B cell (primary cell): Measurements from ENCODE around the gene ISLR. TPM values are rescaled to one million over a fixed set of nuclear protein-coding genes. Genes with fewer than 3 reads are reported as not detected.

ENCODE experiments used
- ATAC-seq: fragments of 200-7000 bp; cut with Tn5 transposase; one replicate; pipeline ENCODE4 v1.10.0; 2021; ENCODE audit warnings: low read depth, mild to moderate bottlenecking, moderate number of reproducible peaks, moderate library complexity
- CTCF ChIA-PET: fragments of 350-600 bp; sonication (Branson Sonifier 250); formaldehyde crosslinking; loops from one replicate; lab custom pipeline; 2021; ENCODE audit warnings: antibody characterized with exemption, inconsistent platforms; lab: Charles Lee
- POLR2A ChIA-PET: fragments of 350-600 bp; sonication (Branson Sonifier 250); formaldehyde crosslinking; loops from one replicate; lab custom pipeline; 2021; ENCODE audit warnings: antibody characterized with exemption; lab: Charles Lee
- DNase-seq: peaks from one replicate; pipeline ENCODE4 v3.0.0; 2013
- H2AFZ ChIP-seq: 2 replicates; pipeline ENCODE4 v1.6.1; 2012; ENCODE audit warnings: mild to moderate bottlenecking, low read depth, low read length; ENCODE audit not compliant: insufficient read depth, poor library complexity, severe bottlenecking
- H3K27ac ChIP-seq, 2 donors: 1 replicate in 1 of 2; 2 replicates in 1 of 2; pipeline ENCODE4 v1.5.1; 2012 to 2013; ENCODE audit warnings: low read length in 2 of 2, mild to moderate bottlenecking in 2 of 2, moderate library complexity in 1 of 2
- H3K27me3 ChIP-seq, 4 experiments: fragments of 200-600 bp in 1 of 4; sonication (generic) in 1 of 4; replicated peaks in 1 of 4; 1 replicate in 2 of 4; 2 replicates in 2 of 4; pipeline versions ENCODE4 v1.6.1 to v1.7.0; 2013 to 2016; ENCODE audit warnings: low read length in 3 of 4, mild to moderate bottlenecking in 2 of 4, mixed read lengths in 1 of 4, moderate library complexity in 1 of 4; ENCODE audit not compliant: insufficient read depth in 4 of 4, control insufficient read depth in 3 of 4; ENCODE audit errors: control extremely low read depth in 1 of 4
- H3K36me3 ChIP-seq, 2 experiments: replicated peaks in 1 of 2; 1 replicate in 1 of 2; 2 replicates in 1 of 2; pipeline versions ENCODE4 v1.6.1 to v1.7.1; 2013; ENCODE audit warnings: low read length in 1 of 2; ENCODE audit not compliant: insufficient read depth in 2 of 2, control insufficient read depth in 1 of 2; ENCODE audit errors: control extremely low read depth in 1 of 2, extremely low read depth in 1 of 2
- H3K4me1 ChIP-seq, 2 donors: fragments of 200-600 bp in 1 of 2; sonication (generic) in 1 of 2; 1 replicate in 1 of 2; 2 replicates in 1 of 2; pipeline versions ENCODE4 v1.5.1 to v1.6.1; 2013 to 2017; ENCODE audit warnings: low read length in 2 of 2; ENCODE audit not compliant: control insufficient read depth in 2 of 2, insufficient read depth in 2 of 2
- H3K4me2 ChIP-seq: replicated peaks from 2 replicates; pipeline ENCODE3; 2012; ENCODE audit warnings: mild to moderate bottlenecking, low read depth, low read length; ENCODE audit not compliant: poor library complexity, severe bottlenecking
- H3K4me3 ChIP-seq, 5 experiments: fragments of 200-600 bp in 1 of 5; sonication (generic) in 1 of 5; 1 replicate in 3 of 5; 2 replicates in 2 of 5; pipeline versions ENCODE4 v1.5.1 to v1.7.0; 2011 to 2016; ENCODE audit warnings: low read length in 4 of 5, mild to moderate bottlenecking in 4 of 5, low read depth in 2 of 5, control low read depth in 1 of 5, moderate library complexity in 1 of 5; ENCODE audit not compliant: insufficient read depth in 1 of 5; ENCODE audit errors: control extremely low read depth in 1 of 5, extremely low read depth in 1 of 5
- H3K79me2 ChIP-seq: fragments of 200-600 bp; sonication (generic); one replicate; pipeline ENCODE4 v1.6.0; 2016; ENCODE audit warnings: low read length; ENCODE audit not compliant: control insufficient read depth, insufficient read depth
- H3K9ac ChIP-seq: fragments of 200-600 bp; sonication (generic); 2 replicates; pipeline ENCODE4 v1.6.1; 2017; ENCODE audit warnings: mild to moderate bottlenecking, low read length, moderate library complexity
- H3K9me3 ChIP-seq, 3 donors: one replicate each; pipeline versions ENCODE4 v1.6.1 to v1.7.1; 2013; ENCODE audit warnings: low read length in 2 of 3; ENCODE audit not compliant: control insufficient read depth in 2 of 3, insufficient read depth in 1 of 3; ENCODE audit errors: control extremely low read depth in 1 of 3
- H4K20me1 ChIP-seq: 2 replicates; pipeline ENCODE4 v1.6.0; 2012; ENCODE audit warnings: mild to moderate bottlenecking, low read length; ENCODE audit not compliant: insufficient read depth, control insufficient read depth, poor library complexity, severe bottlenecking
- H3K27ac Mint-ChIP-seq: one replicate; pipeline ENCODE4 v1.8.0; 2021; ENCODE audit warnings: mixed read lengths
- H3K27me3 Mint-ChIP-seq: one replicate; pipeline ENCODE4 v1.8.0; 2021; ENCODE audit warnings: mixed read lengths
- H3K4me1 Mint-ChIP-seq: one replicate; pipeline ENCODE4 v1.8.0; 2021; ENCODE audit warnings: mixed read lengths
- H3K4me3 Mint-ChIP-seq: one replicate; pipeline ENCODE4 v1.8.0; 2021; ENCODE audit warnings: mixed read lengths
- H3K9me3 Mint-ChIP-seq: one replicate; pipeline ENCODE4 v1.8.0; 2022; ENCODE audit warnings: mixed read lengths; ENCODE audit not compliant: insufficient read depth
- EZH2 ChIP-seq: IDR thresholded peaks from 2 replicates; pipeline ENCODE4 v1.6.1; 2012; ENCODE audit warnings: borderline replicate concordance, low read depth, mild to moderate bottlenecking, moderate library complexity, low read length; ENCODE audit not compliant: insufficient read depth, poor library complexity, severe bottlenecking
- WGBS: methylation state at CpG from one replicate; pipeline ENCODE4 v1.1.5; 2013; ENCODE audit warnings: missing lambda C conversion rate; ENCODE audit not compliant: insufficient coverage; 5-methylcytosine and 5-hydroxymethylcytosine counted together
- intact Hi-C: fragments of 100-400 bp; cut with micrococcal nuclease; formaldehyde crosslinking; loops from one replicate; pipeline ENCODE4 v1.10.0; 2022
- polyA plus RNA-seq: library from polyadenylated mRNA; depleted of rRNA; stranded (reverse); fragments of >200 nt; gene quantifications from 2 replicates; pipeline ENCODE4 v1.2.3, GENCODE V29; 2012
- total RNA-seq, 2 donors: library from RNA; stranded (reverse); fragments of 120-200 nt in 1 of 2; gene quantifications; 1 replicate in 1 of 2; 2 replicates in 1 of 2; pipeline versions ENCODE4 v1.2.3 to v1.2.4, GENCODE V29; 2013 to 2022
- TF ChIP-seq, protein P1 (sequence below): fragments of 200-600 bp; IDR thresholded peaks from one replicate; pipeline ENCODE4 v1.8.0; 2022; ENCODE audit warnings: antibody characterized with exemption, mild to moderate bottlenecking

The ISLR gene
- total and polyA plus RNA-seq, 2 donors (not counting 1 experiment from before 2014, with no cell fraction given) = not detected

DNA sequence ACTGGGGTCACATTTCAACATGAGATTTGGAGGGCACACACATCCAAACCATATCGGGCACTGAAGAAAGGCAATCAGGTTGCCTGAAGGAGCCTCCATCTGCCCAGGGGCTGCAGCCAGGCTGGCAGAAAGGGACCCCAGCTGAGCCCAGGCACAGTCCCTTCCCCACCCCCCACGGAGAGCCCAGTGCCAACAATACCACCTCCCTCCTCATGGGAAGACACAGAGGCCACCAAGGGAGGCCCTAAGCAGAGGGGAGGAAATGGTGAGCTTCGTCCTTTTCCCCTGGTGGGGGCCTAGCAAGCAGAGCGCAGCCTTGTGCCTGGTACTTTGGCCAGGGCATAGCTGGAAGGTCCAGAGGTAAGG, 32.1 kb downstream of the ISLR start:
- ChIA-PET CTCF (no interaction called here), POLR2A (no interaction called here)
- Histone ChIP-seq H3K9ac (no peak overlapping the region), H3K36me3 (no peaks in the 10 kb centered on the region), H3K79me2 (no peaks in the 10 kb centered on the region), H3K4me2 (no peak overlapping the region), H3K27ac (no peak overlapping the region), H3K9me3 (no peaks in the 10 kb centered on the region), H3K4me1 (no peaks in the 10 kb centered on the region), H4K20me1 (no peaks in the 10 kb centered on the region), H3K27me3 (peaks cover 0 to 4% (median 0%) of the 10 kb centered on the region in 4 experiments), H2AFZ (no peak overlapping the region), H3K4me3 (no peak overlapping the region)
- intact Hi-C loops = no loop called here
- Mint-ChIP-seq H3K4me1 (no peaks in the 10 kb centered on the region), H3K9me3 (no peaks in the 10 kb centered on the region), H3K27ac (no peak overlapping the region), H3K27me3 (peaks cover 34% of the 10 kb centered on the region), H3K4me3 (no peak overlapping the region)
- ATAC-seq (no peak), DNase-seq (no peak)
- WGBS = 89% methylated on average over 2 of the region's 4 CpGs
- TF ChIP-seq, protein P1, sequence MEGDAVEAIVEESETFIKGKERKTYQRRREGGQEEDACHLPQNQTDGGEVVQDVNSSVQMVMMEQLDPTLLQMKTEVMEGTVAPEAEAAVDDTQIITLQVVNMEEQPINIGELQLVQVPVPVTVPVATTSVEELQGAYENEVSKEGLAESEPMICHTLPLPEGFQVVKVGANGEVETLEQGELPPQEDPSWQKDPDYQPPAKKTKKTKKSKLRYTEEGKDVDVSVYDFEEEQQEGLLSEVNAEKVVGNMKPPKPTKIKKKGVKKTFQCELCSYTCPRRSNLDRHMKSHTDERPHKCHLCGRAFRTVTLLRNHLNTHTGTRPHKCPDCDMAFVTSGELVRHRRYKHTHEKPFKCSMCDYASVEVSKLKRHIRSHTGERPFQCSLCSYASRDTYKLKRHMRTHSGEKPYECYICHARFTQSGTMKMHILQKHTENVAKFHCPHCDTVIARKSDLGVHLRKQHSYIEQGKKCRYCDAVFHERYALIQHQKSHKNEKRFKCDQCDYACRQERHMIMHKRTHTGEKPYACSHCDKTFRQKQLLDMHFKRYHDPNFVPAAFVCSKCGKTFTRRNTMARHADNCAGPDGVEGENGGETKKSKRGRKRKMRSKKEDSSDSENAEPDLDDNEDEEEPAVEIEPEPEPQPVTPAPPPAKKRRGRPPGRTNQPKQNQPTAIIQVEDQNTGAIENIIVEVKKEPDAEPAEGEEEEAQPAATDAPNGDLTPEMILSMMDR = no peak
- TF ChIP-seq EZH2 = no peak

DNA sequence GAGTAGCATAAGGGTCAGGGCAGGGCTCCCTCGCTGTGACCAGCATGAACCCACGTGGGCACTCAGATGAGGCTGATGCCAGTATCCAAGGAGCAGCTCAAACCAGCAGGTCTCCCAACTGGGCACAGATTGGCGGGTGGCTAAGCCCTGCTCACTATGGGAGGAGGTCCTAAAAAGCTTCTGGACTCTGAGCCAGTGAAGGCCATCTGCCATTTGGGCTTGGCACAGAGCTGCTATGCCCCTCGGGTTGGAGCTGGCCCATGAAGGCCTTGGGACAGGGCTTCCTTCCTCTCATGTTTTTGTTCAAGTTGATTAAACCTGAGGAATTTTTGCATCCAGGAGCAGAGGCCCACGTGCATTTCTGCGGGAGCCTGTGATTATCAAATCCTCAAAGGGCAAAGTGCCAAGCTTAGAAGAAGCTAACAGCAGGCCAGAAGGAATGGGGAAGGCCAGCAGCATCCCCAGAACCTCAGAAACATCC, 33.3 kb downstream of the ISLR start:
- TF ChIP-seq EZH2 = no peak
- TF ChIP-seq, protein P1 = no peak
- peaks cover 0 to 2% (median 0%) of the 10 kb centered on the region in 3 donors for H3K9me3 ChIP-seq
- H3K4me3 ChIP-seq = no peak overlapping the region
- no peaks in the 10 kb centered on the region for H4K20me1 ChIP-seq
- H3K9me3 Mint-ChIP-seq = peaks cover 2% of the 10 kb centered on the region
- no peaks in the 10 kb centered on the region for H3K4me1 ChIP-seq
- H3K4me2 ChIP-seq = no peak overlapping the region
- H3K9ac ChIP-seq = no peak overlapping the region
- ChIA-PET CTCF (no interaction called here), POLR2A (no interaction called here)
- H3K27me3 Mint-ChIP-seq = peaks cover 39% of the 10 kb centered on the region
- H3K79me2 ChIP-seq = no peaks in the 10 kb centered on the region
- H3K27ac ChIP-seq = no peak overlapping the region
- peaks cover 0 to 4% (median 0%) of the 10 kb centered on the region in 4 experiments for H3K27me3 ChIP-seq
- no peak overlapping the region for H3K4me3 Mint-ChIP-seq
- H3K4me1 Mint-ChIP-seq = no peaks in the 10 kb centered on the region
- intact Hi-C loops = no loop called here
- no peaks in the 10 kb centered on the region for H3K36me3 ChIP-seq
- no peak for ATAC-seq
- no peak for DNase-seq
- WGBS = 78% methylated on average over 6 of the region's 6 CpGs
- no peak overlapping the region for H3K27ac Mint-ChIP-seq
- H2AFZ ChIP-seq = no peak overlapping the region
